Large intestine (tissue), 12 donors: ENCODE data around the gene LRRC58. TPM values are rescaled to one million over a fixed set of nuclear protein-coding genes. Genes with fewer than 3 reads are reported as not detected.
"Not testable (repeated sequence)": the region's sequence is repeated elsewhere in the genome, so short reads cannot be mapped to it uniquely, and the experiment has no call there.

Experiments
- DNase-seq, 2 donors: peaks; one replicate each; pipeline versions ENCODE4 v3.0.0 to v3.0.0-alpha.2; 2013
- H3K27ac ChIP-seq: one replicate; pipeline ENCODE4 v1.5.1; 2013; ENCODE audit warnings: low read length
- H3K27me3 ChIP-seq: 2 replicates; pipeline ENCODE4 v1.6.1; 2013; ENCODE audit warnings: low read length; ENCODE audit not compliant: control insufficient read depth, insufficient read depth
- H3K36me3 ChIP-seq: 2 replicates; pipeline ENCODE4 v1.6.1; 2013; ENCODE audit warnings: low read length; ENCODE audit not compliant: control insufficient read depth, insufficient read depth
- H3K4me1 ChIP-seq: one replicate; pipeline ENCODE4 v1.6.1; 2013; ENCODE audit warnings: low read length; ENCODE audit not compliant: control insufficient read depth, insufficient read depth
- H3K4me3 ChIP-seq: one replicate; pipeline ENCODE4 v1.5.1; 2013; ENCODE audit warnings: low read length
- H3K9me3 ChIP-seq: one replicate; pipeline ENCODE4 v1.6.1; 2013; ENCODE audit warnings: mild to moderate bottlenecking, low read depth, low read length, moderate library complexity; ENCODE audit not compliant: control insufficient read depth
- WGBS: methylation state at CpG from one replicate; pipeline ENCODE4 v1.1.5; 2013; ENCODE audit warnings: low lambda C conversion rate; ENCODE audit not compliant: insufficient coverage; 5-methylcytosine and 5-hydroxymethylcytosine counted together
- long read RNA-seq, 11 donors: transcript quantifications; one replicate each; lab custom pipeline, GENCODE V29; 2026
- polyA plus RNA-seq: library from polyadenylated mRNA; unstranded; fragments of 120-200 nt; gene quantifications from one replicate; pipeline ENCODE4 v1.2.1, GENCODE V29; 2013

LRRC58 gene
- 23.0 TPM for polyA plus RNA-seq
- long read RNA-seq, donor 1, full-length matches to known transcripts: 5 of 5 reads
- long read RNA-seq, donor 1, partial matches to known transcripts: 0 of 5 reads
- long read RNA-seq, donor 1, other reads (novel, unspliced or antisense): 0 of 5 reads
- long read RNA-seq, donor 2, full-length matches to known transcripts: 7 of 7 reads
- long read RNA-seq, donor 2, partial matches to known transcripts: 0 of 7 reads
- long read RNA-seq, donor 2, other reads (novel, unspliced or antisense): 0 of 7 reads
- long read RNA-seq, donor 3: 0 reads
- long read RNA-seq, donor 4, full-length matches to known transcripts: 1 of 1 reads
- long read RNA-seq, donor 4, partial matches to known transcripts: 0 of 1 reads
- long read RNA-seq, donor 4, other reads (novel, unspliced or antisense): 0 of 1 reads
- long read RNA-seq, donor 5, full-length matches to known transcripts: 5 of 31 reads
- long read RNA-seq, donor 5, partial matches to known transcripts: 26 of 31 reads
- long read RNA-seq, donor 5, other reads (novel, unspliced or antisense): 0 of 31 reads
- long read RNA-seq, donor 6, full-length matches to known transcripts: 6 of 6 reads
- long read RNA-seq, donor 6, partial matches to known transcripts: 0 of 6 reads
- long read RNA-seq, donor 6, other reads (novel, unspliced or antisense): 0 of 6 reads
- long read RNA-seq, donor 7, full-length matches to known transcripts: 5 of 28 reads
- long read RNA-seq, donor 7, partial matches to known transcripts: 23 of 28 reads
- long read RNA-seq, donor 7, other reads (novel, unspliced or antisense): 0 of 28 reads
- long read RNA-seq, donor 8, full-length matches to known transcripts: 3 of 3 reads
- long read RNA-seq, donor 8, partial matches to known transcripts: 0 of 3 reads
- long read RNA-seq, donor 8, other reads (novel, unspliced or antisense): 0 of 3 reads
- long read RNA-seq, donor 9, full-length matches to known transcripts: 4 of 4 reads
- long read RNA-seq, donor 9, partial matches to known transcripts: 0 of 4 reads
- long read RNA-seq, donor 9, other reads (novel, unspliced or antisense): 0 of 4 reads
- long read RNA-seq, donor 10, full-length matches to known transcripts: 4 of 10 reads
- long read RNA-seq, donor 10, partial matches to known transcripts: 6 of 10 reads
- long read RNA-seq, donor 10, other reads (novel, unspliced or antisense): 0 of 10 reads
- long read RNA-seq, donor 11: 0 reads

DNA sequence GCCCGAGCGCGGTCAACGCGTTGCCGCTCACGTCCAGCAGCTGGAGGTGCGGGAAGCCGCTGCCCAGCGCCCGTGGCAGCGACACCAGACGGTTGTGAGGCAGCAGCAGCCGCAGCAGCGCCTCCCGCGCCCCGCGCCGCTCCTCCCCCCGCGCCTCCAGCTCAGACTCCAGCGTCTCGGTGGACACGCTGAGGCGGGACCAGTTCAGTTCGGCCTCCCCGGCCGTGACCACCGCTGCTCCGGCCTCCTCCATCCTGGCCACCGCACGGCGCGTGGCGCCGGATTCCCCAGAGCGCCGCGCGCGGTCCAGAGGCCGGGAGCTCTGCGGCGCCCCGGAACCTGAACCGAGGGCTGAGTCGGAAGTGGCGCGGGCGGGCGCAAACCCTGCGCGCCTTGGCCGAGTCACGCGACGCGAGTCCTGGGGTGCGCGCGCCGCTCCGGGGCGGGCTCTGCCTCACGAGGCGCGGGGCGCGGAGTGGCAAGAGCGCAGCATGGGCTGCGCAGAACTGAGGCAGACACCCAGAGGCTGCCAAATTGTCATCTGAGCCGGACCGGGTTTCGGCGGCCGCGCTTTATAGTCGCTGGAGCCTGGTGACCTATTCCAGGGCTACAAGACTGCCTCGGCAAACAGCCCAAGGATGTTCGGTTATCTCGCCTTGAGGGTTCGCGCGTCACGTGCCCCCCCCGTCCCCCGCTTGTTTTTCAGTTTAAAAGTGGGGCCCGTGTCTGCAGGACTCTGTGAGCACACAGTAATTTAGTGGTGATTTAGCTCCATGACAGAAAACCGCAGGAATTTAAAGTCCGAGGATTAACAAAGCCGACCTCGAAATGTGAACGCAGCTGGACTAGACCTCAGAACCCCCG is at the start of gene LRRC58:
LRRC58 (minus strand) TSS at position 364 of the 864 bp plus-strand sequence; CDS start at position 253, 111 bp downstream.
- H3K27ac ChIP-seq: peak within 1 kb of the TSS; percentile 91
- H3K4me1 ChIP-seq: peaks cover 7% of the 10 kb centered on the region
- peak; percentile 93 to 97 for DNase-seq
- no peaks in the 10 kb centered on the region for H3K9me3 ChIP-seq
- no peaks in the 10 kb centered on the region for H3K27me3 ChIP-seq
- peak within 1 kb of the TSS; percentile 90 for H3K4me3 ChIP-seq
- 0% methylated on average over 1 of the region's 95 CpGs for WGBS
- H3K36me3 ChIP-seq: no peaks in the 10 kb centered on the region

DNA sequence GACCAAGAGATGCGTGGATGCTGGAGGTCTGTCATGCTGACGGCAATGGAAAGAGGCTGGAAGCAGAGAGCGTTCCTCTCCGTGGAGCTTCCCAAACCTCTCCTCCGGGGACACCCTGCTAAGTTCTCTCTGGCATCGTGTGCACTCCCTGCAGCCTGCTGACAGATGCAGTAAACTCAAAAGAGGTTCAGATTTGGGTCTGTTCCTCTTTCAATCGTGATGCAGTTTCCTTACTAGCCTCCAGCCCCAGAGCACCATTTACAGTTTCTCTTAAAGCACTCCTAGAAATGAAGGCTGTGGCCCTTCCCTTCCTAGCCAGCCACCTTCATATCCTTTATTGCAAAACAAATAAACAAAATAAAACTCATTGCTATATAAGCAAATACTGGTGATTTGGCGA is 47.3 kb upstream of the LRRC58 start:
- peaks cover 22% of the 10 kb centered on the region for H3K9me3 ChIP-seq
- no CpG with 5 or more reads among the region's 8 CpGs for WGBS
- no peak overlapping the region for H3K4me3 ChIP-seq
- H3K27me3 ChIP-seq: no peaks in the 10 kb centered on the region
- H3K27ac ChIP-seq: no peak overlapping the region
- DNase-seq: no peak
- H3K36me3 ChIP-seq: peaks cover 40% of the 10 kb centered on the region
- H3K4me1 ChIP-seq: no peaks in the 10 kb centered on the region

GRCh38 chr3:120394347-120394746 is 45.2 kb upstream of the LRRC58 start:
- Histone ChIP-seq H3K27ac (no peak overlapping the region), H3K9me3 (peaks cover 22% of the 10 kb centered on the region), H3K27me3 (no peaks in the 10 kb centered on the region), H3K36me3 (peaks cover 21% of the 10 kb centered on the region), H3K4me3 (no peak overlapping the region), H3K4me1 (no peaks in the 10 kb centered on the region)
- no peak for DNase-seq
- no CpG with 5 or more reads among the region's 2 CpGs for WGBS

- Histone ChIP-seq H3K36me3 (peaks cover 18% of the 10 kb centered on the region), H3K27me3 (no peaks in the 10 kb centered on the region), H3K4me1 (no peaks in the 10 kb centered on the region), H3K9me3 (peaks cover 22% of the 10 kb centered on the region), H3K4me3 (no peak overlapping the region), H3K27ac (no peak overlapping the region)
- DNase-seq: no peak
- WGBS: no CpG with 5 or more reads among the region's 2 CpGs
These were observed 44.6 kb upstream of the LRRC58 start for GRCh38 chr3:120393761-120394160.

- WGBS: no CpG with 5 or more reads among the region's 4 CpGs
- H3K4me3 ChIP-seq: no peak overlapping the region
- H3K27ac ChIP-seq: no peak overlapping the region
- H3K36me3 ChIP-seq: peaks cover 14% of the 10 kb centered on the region
- no peaks in the 10 kb centered on the region for H3K4me1 ChIP-seq
- no peak for DNase-seq
- H3K27me3 ChIP-seq: no peaks in the 10 kb centered on the region
- peaks cover 22% of the 10 kb centered on the region for H3K9me3 ChIP-seq
These were observed 44.1 kb upstream of the LRRC58 start for GRCh38 chr3:120393243-120393642.

- Histone ChIP-seq H3K4me1 (no peaks in the 10 kb centered on the region), H3K27me3 (no peaks in the 10 kb centered on the region), H3K27ac (no peak overlapping the region), H3K9me3 (no peaks in the 10 kb centered on the region), H3K4me3 (no peak overlapping the region), H3K36me3 (no peaks in the 10 kb centered on the region)
- 100% methylated on average over 1 of the region's 2 CpGs for WGBS
- DNase-seq: no peak
These were observed 33.8 kb upstream of the LRRC58 start for GRCh38 chr3:120382941-120383447.

- H3K27ac ChIP-seq: no peak overlapping the region
- no peaks in the 10 kb centered on the region for H3K9me3 ChIP-seq
- no peaks in the 10 kb centered on the region for H3K4me1 ChIP-seq
- no peaks in the 10 kb centered on the region for H3K36me3 ChIP-seq
- no peak overlapping the region for H3K4me3 ChIP-seq
- no peak for DNase-seq
- WGBS: 100% methylated on average over 1 of the region's 2 CpGs
- no peaks in the 10 kb centered on the region for H3K27me3 ChIP-seq
These were observed 32.3 kb upstream of the LRRC58 start for GRCh38 chr3:120381503-120381902.

DNA sequence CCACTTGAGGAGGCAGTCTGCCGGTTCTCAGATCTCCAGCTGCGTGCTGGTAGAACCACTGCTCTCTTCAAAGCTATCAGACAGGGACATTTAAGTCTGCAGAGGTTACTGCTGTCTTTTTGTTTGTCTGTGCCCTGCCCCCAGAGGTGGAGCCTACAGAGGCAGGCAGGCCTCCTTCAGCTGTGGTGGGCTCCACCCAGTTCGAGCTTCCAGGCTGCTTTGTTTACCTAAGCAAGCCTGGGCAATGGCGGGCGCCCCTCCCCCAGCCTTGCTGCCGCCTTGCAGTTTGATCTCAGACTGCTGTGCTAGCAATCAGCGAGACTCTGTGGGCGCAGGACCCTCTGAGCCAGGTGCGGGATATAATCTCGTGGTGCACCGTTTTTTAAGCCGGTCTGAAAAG is 28.8 kb upstream of the LRRC58 start:
- not testable (repeated sequence) for H3K36me3 ChIP-seq, H3K4me1 ChIP-seq, H3K4me3 ChIP-seq, H3K9me3 ChIP-seq, DNase-seq, H3K27ac ChIP-seq, H3K27me3 ChIP-seq
- no CpG with 5 or more reads among the region's 12 CpGs for WGBS

- no peak overlapping the region for H3K4me3 ChIP-seq
- no peaks in the 10 kb centered on the region for H3K4me1 ChIP-seq
- H3K27me3 ChIP-seq: no peaks in the 10 kb centered on the region
- H3K9me3 ChIP-seq: no peaks in the 10 kb centered on the region
- no peak overlapping the region for H3K27ac ChIP-seq
- DNase-seq: no peak
- no peaks in the 10 kb centered on the region for H3K36me3 ChIP-seq
These were observed 21.3 kb upstream of the LRRC58 start for GRCh38 chr3:120370463-120370862.
